Ishikawa (cell line): ENCODE measurements around the gene RNF187.

Experiments used
- CEBPB ChIP-seq: IDR thresholded peaks from 2 replicates; pipeline ENCODE4 v1.6.1; 2012
- CREB1 ChIP-seq: IDR thresholded peaks from 2 replicates; pipeline ENCODE4 v1.6.1; 2012; ENCODE audit warnings: low read depth
- EGR1 ChIP-seq: IDR thresholded peaks from 2 replicates; pipeline ENCODE4 v1.6.1; 2012
- EP300 ChIP-seq: IDR thresholded peaks from 2 replicates; pipeline ENCODE4 v1.6.1; 2012; ENCODE audit warnings: borderline replicate concordance
- FOXM1 ChIP-seq: IDR thresholded peaks from 2 replicates; pipeline ENCODE4 v1.6.1; 2012; ENCODE audit warnings: low read depth, borderline replicate concordance
- MAX ChIP-seq: IDR thresholded peaks from 2 replicates; pipeline ENCODE4 v1.6.1; 2012
- NFIC ChIP-seq: IDR thresholded peaks from 2 replicates; pipeline ENCODE4 v1.6.1; 2012
- RAD21 ChIP-seq: IDR thresholded peaks from 2 replicates; pipeline ENCODE4 v1.6.1; 2012; ENCODE audit warnings: low read depth
- REST ChIP-seq: IDR thresholded peaks from 2 replicates; pipeline ENCODE4 v1.6.1; 2012; ENCODE audit warnings: low read depth, mild to moderate bottlenecking
- TAF1 ChIP-seq: IDR thresholded peaks from 2 replicates; pipeline ENCODE4 v1.6.1; 2012; ENCODE audit warnings: low read depth, mild to moderate bottlenecking
- TCF12 ChIP-seq: IDR thresholded peaks from 2 replicates; pipeline ENCODE4 v1.6.1; 2012; ENCODE audit warnings: low read depth
- TEAD4 ChIP-seq: IDR thresholded peaks from 2 replicates; pipeline ENCODE4 v1.6.1; 2012
- USF1 ChIP-seq: IDR thresholded peaks from 2 replicates; pipeline ENCODE4 v1.6.1; 2012
- YY1 ChIP-seq: IDR thresholded peaks from 2 replicates; pipeline ENCODE4 v1.6.1; 2012; ENCODE audit warnings: low read depth
- ZBTB7A ChIP-seq: IDR thresholded peaks from 2 replicates; pipeline ENCODE4 v1.6.1; 2012; ENCODE audit warnings: low read depth

The RNF187 gene

GRCh38 chr1:228544021-228544850 is 57.1 kb downstream of the RNF187 start:
- no peak for TF ChIP-seq MAX
- peak; percentile 85 for TF ChIP-seq EP300
- TF ChIP-seq REST: no peak
- peak; percentile 95 for TF ChIP-seq TCF12
- TF ChIP-seq CREB1: no peak
- TF ChIP-seq EGR1: no peak
- no peak for TF ChIP-seq TAF1
- TF ChIP-seq CEBPB: no peak
- no peak for TF ChIP-seq RAD21
- peak; percentile 69; the same call in 1 of the 2 replicates for TF ChIP-seq FOXM1
- peak; percentile 70 for TF ChIP-seq TEAD4
- TF ChIP-seq YY1: no peak
- no peak for TF ChIP-seq ZBTB7A
- TF ChIP-seq USF1: no peak
- TF ChIP-seq NFIC: peak; percentile 53; the same call in 1 of the 2 replicates

GRCh38 chr1:228544921-228545591 is 57.9 kb downstream of the RNF187 start:
- TF ChIP-seq YY1 (no peak), REST (no peak), TAF1 (no peak), CEBPB (no peak), USF1 (no peak), CREB1 (no peak), MAX (no peak), EGR1 (no peak), RAD21 (no peak), ZBTB7A (no peak), FOXM1 (peak; percentile 77), EP300 (peak; percentile 72; the same call in 1 of the 2 replicates), TCF12 (peak; percentile 89), TEAD4 (peak; percentile 6; the same call in 1 of the 2 replicates), NFIC (peak; percentile 67)
